ENCODE data around the gene PAQR7. TPM values are rescaled to one million over a fixed set of nuclear protein-coding genes. Genes with fewer than 3 reads are reported as not detected.

The PAQR7 gene
- total RNA-seq, 2 donors from 2014 or later: 3.0 to 4.4 TPM

DNA sequence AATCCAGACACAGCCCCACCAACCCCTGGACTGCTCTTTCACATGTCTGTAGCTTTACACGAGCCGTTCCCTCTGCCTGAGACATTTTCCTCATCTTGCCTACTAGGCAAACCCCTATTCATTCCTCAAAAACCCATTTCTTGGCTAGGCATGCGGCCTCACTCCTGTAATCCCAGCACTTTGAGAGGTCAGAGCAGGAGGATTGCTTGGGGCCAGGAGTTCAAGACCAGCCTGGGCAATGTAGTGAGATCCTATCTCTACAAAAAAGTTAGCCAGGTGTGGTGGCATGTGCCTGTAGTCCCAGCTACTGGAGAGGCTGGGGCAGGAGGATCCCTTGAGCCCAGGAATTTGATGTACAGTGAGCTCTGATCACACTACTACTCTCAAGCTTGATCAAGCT, 11.1 kb downstream of the PAQR7 start:
- H3K4me1 ChIP-seq: peaks cover 44% of the 10 kb centered on the region
- ATAC-seq: no peak
- WGBS, 2 donors: 90 to 95% methylated on average over 3 of the region's 3 CpGs
- H3K9me3 ChIP-seq: no peaks in the 10 kb centered on the region
- no peaks in the 10 kb centered on the region for H3K36me3 ChIP-seq (replicated peaks in 1 of 2; ENCODE audit: insufficient read depth in 1 of 2, low read depth in 2 of 2)
- H3K27ac ChIP-seq: no peak overlapping the region
- H3K27me3 ChIP-seq: no peaks in the 10 kb centered on the region
- H3K4me3 ChIP-seq: no peak overlapping the region
- TF ChIP-seq, protein P1, sequence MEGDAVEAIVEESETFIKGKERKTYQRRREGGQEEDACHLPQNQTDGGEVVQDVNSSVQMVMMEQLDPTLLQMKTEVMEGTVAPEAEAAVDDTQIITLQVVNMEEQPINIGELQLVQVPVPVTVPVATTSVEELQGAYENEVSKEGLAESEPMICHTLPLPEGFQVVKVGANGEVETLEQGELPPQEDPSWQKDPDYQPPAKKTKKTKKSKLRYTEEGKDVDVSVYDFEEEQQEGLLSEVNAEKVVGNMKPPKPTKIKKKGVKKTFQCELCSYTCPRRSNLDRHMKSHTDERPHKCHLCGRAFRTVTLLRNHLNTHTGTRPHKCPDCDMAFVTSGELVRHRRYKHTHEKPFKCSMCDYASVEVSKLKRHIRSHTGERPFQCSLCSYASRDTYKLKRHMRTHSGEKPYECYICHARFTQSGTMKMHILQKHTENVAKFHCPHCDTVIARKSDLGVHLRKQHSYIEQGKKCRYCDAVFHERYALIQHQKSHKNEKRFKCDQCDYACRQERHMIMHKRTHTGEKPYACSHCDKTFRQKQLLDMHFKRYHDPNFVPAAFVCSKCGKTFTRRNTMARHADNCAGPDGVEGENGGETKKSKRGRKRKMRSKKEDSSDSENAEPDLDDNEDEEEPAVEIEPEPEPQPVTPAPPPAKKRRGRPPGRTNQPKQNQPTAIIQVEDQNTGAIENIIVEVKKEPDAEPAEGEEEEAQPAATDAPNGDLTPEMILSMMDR (IDR thresholded peaks at IDR 0.05): no peak
- no peak for TF ChIP-seq POLR2A (IDR thresholded peaks at IDR 0.05)
- no peak for DNase-seq
- intact Hi-C loops (cut with DNase I): no loop called here

DNA sequence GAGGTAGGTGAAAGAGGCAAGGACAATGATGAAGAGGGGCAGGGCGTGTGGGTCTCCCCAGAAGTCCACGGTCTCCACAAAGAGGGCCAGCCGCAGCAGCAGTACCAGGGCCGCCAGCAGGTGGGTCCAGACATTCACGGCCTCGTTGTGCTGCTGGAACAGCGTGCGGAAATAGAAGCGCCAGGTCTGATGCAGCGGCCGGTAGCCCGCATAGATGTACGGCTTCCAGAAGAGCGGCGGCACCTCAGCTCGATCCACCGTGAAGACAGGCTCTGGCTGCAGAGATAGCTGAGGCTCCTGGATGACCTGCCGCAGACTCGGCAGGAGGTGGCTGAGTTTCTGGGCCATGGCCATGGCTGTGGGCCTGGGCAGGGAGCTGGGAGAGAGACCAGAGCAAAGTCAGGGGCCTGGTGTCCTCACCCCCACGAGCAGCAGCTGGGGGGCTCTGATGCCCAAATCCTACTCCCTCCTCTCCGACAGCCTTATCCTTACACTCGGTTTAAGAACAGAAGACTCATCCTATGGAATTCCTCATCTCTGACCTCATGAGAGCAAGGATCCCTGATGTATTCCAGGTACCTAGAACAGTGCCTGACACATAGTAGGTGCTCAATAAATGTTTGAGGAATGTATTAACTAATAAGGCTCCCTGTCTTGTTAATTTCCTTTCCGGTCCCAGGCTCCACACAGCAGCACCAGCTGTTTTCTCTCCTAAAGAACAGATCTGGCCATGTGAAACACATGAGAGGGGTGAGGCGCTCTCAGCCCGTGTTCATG, 11.8 kb downstream of the PAQR7 start:
- ATAC-seq (no peak), DNase-seq (peak in 1 of 4 donors; percentile 49)
- H3K4me3 ChIP-seq: no peak overlapping the region
- no peak overlapping the region for H3K27ac ChIP-seq
- no peaks in the 10 kb centered on the region for H3K36me3 ChIP-seq (replicated peaks in 1 of 2; ENCODE audit: insufficient read depth in 1 of 2, low read depth in 2 of 2)
- no peaks in the 10 kb centered on the region for H3K9me3 ChIP-seq
- peaks cover 42% of the 10 kb centered on the region for H3K4me1 ChIP-seq
- no peaks in the 10 kb centered on the region for H3K27me3 ChIP-seq
- WGBS, 2 donors: 91 to 96% methylated on average over 19 to 23 of the region's 25 CpGs
- TF ChIP-seq, protein P1 (IDR thresholded peaks at IDR 0.05): peak in 1 of 7 experiments; percentile 20
- no peak for TF ChIP-seq POLR2A (IDR thresholded peaks at IDR 0.05)
- intact Hi-C loops (cut with DNase I): no loop called here

DNA sequence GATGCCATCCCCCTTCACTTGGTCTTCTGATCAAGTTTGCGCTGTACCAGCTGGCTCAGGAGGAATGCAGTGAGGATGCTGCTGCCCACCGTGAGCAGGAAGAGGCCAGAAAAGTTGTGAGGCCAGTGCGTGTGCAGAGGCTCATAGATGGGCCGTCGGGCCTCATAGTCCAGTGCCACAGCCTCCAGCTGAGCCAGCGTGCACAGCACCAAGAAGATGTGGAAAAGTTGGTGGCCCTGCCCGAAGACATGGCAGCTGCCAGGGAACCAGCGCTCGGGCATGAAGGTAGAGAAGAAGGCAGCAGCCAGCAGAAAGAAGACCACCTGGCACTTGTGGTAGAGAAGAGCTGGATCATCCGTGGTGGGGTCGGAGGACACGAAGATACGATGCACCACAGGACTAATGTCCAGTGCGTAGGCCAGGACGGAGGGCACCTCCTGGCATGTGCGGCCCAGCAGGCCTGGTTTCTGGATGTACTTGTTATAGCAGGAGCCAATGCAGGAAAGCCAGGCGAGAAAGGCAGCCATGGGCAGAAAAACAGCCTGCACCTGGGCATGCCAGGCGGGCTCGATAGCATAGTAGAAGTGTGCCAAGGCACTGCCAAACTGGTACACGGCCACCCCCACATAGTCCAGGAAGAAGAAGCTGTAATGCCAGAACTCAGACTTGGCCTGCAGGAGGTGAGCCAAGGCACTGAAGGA, 12.6 kb downstream of the PAQR7 start:
- DNase-seq (peak in 1 of 4 donors; percentile 60), ATAC-seq (no peak)
- no peaks in the 10 kb centered on the region for H3K9me3 ChIP-seq
- H3K27me3 ChIP-seq: no peaks in the 10 kb centered on the region
- TF ChIP-seq, protein P1 (IDR thresholded peaks at IDR 0.05): no peak
- TF ChIP-seq POLR2A (IDR thresholded peaks at IDR 0.05): no peak
- 84 to 89% methylated on average over 18 to 20 of the region's 20 CpGs for WGBS, 2 donors
- H3K4me3 ChIP-seq: no peak overlapping the region
- no peak overlapping the region for H3K27ac ChIP-seq
- peaks cover 36% of the 10 kb centered on the region for H3K4me1 ChIP-seq
- H3K36me3 ChIP-seq (replicated peaks in 1 of 2; ENCODE audit: insufficient read depth in 1 of 2, low read depth in 2 of 2): no peaks in the 10 kb centered on the region
- intact Hi-C loops (cut with DNase I): no loop called here

DNA sequence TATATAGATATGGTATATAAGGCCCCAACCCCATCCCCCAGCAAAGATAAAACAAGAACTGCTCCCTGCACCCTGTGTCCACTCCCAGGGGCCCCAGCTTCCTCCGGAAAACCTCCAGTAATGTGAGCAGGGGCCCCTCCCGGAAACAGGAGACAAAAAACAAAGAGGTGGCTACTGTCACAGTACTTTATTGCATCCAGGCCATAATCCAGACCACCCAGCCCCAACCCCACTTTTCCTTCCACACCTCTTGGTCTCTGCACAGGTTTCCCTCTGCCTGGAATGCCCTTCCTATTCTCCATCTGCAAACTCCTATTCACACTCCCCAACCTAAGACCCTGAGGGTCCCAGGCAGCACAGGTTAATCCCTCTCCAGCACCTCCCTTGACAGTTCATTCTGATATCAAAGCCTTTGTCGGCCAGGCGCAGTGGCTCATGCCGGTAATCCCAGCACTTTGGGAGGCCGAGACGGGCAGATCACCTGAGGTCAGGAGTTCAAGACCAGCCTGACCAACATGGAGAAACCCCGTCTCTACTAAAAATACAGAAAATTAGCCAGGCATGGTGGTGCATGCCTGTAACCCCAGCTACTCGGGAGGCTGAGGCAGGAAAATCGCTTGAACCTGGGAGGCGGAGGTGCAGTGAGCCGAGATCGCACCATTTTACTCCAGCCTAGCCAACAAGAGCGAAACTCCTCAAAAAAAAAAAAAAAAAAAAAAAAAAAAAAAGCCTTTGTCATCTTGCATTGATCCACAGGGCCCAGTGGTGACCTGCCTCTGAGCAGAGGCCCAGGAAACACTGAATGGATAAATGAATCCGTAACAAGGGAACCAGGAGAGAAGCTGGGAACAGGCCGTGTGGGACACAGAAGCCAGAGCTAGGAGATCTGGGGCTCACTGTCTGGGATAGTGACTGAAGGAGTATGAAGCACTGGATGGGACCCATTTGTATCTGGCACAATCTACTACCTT, 13.9 kb downstream of the PAQR7 start:
- no peak for DNase-seq
- peak overlapping the region in 1 of 4 donors; percentile 21 for H3K27ac ChIP-seq

More for the DNA sequence above, 13.9 kb downstream of the PAQR7 start:
- WGBS, 2 donors: 67 to 82% methylated on average over 11 to 16 of the region's 16 CpGs
- TF ChIP-seq, protein P1 (IDR thresholded peaks at IDR 0.05): no peak
- no peak for TF ChIP-seq POLR2A (IDR thresholded peaks at IDR 0.05)
- Histone ChIP-seq H3K27me3 (no peaks in the 10 kb centered on the region), H3K4me3 (no peak overlapping the region), H3K9me3 (no peaks in the 10 kb centered on the region), H3K4me1 (peaks cover 22% of the 10 kb centered on the region), H3K36me3 (replicated peaks in 1 of 2; ENCODE audit: insufficient read depth in 1 of 2, low read depth in 2 of 2) (no peaks in the 10 kb centered on the region)
- intact Hi-C loops (cut with DNase I): no loop called here
- ATAC-seq: no peak
